CD4-positive, alpha-beta memory T cell (primary cell): ENCODE results near the gene PLIN1. TPM values are rescaled to one million over a fixed set of nuclear protein-coding genes. Genes with fewer than 3 reads are reported as not detected.
A peak's percentile ranks its signal among the peaks of the same experiment; 100 is the strongest.

Experiments
- CTCF ChIA-PET: fragments of 350-600 bp; sonication (Branson Sonifier 250); formaldehyde crosslinking; loops from one replicate; lab custom pipeline; 2021; ENCODE audit warnings: inconsistent platforms; ENCODE audit not compliant: partially characterized antibody; lab: Charles Lee
- POLR2A ChIA-PET: fragments of 350-600 bp; sonication (Branson Sonifier 250); formaldehyde crosslinking; loops from one replicate; lab custom pipeline; 2021; ENCODE audit not compliant: partially characterized antibody; lab: Charles Lee
- DNase-seq, 5 donors: peaks; one replicate each; pipeline versions ENCODE4 v3.0.0 to v3.0.0-alpha.2; 2020 to 2022; ENCODE audit warnings: mixed read lengths in 1 of 5
- H3K27ac ChIP-seq: one replicate; pipeline ENCODE4 v1.7.0; 2013; ENCODE audit warnings: low read depth, low read length
- H3K27me3 ChIP-seq: 2 replicates; pipeline ENCODE4 v1.7.0; 2013; ENCODE audit warnings: mild to moderate bottlenecking, low read length, moderate library complexity; ENCODE audit not compliant: insufficient read depth
- H3K36me3 ChIP-seq: 2 replicates; pipeline ENCODE4 v1.7.0; 2013; ENCODE audit warnings: mild to moderate bottlenecking, low read length, moderate library complexity; ENCODE audit not compliant: insufficient read depth
- H3K4me1 ChIP-seq: 2 replicates; pipeline ENCODE4 v1.7.0; 2013; ENCODE audit warnings: mild to moderate bottlenecking, low read length, moderate library complexity; ENCODE audit not compliant: insufficient read depth
- H3K4me3 ChIP-seq, 2 donors: one replicate each; pipeline ENCODE4 v1.7.0; 2013; ENCODE audit warnings: low read length in 2 of 2, mild to moderate bottlenecking in 1 of 2
- H3K9me3 ChIP-seq, 2 donors: one replicate each; pipeline ENCODE4 v1.7.0; 2013; ENCODE audit warnings: low read length in 2 of 2, control low read depth in 1 of 2; ENCODE audit not compliant: control insufficient read depth in 1 of 2
- H3K27ac Mint-ChIP-seq, 7 donors: one replicate each; pipeline ENCODE4 v1.8.0; 2020 to 2021; ENCODE audit warnings: mixed read lengths in 7 of 7, mild to moderate bottlenecking in 6 of 7, inconsistent platforms in 3 of 7, moderate library complexity in 3 of 7
- H3K27me3 Mint-ChIP-seq, 2 donors: one replicate each; pipeline ENCODE4 v1.8.0; 2020 to 2021; ENCODE audit warnings: mixed read lengths in 2 of 2
- H3K36me3 Mint-ChIP-seq, 2 donors: one replicate each; pipeline ENCODE4 v1.8.0; 2020 to 2021; ENCODE audit warnings: mixed read lengths in 2 of 2, inconsistent platforms in 1 of 2, mild to moderate bottlenecking in 1 of 2
- H3K4me1 Mint-ChIP-seq, 4 donors: one replicate each; pipeline ENCODE4 v1.8.0; 2020 to 2021; ENCODE audit warnings: mixed read lengths in 4 of 4, mild to moderate bottlenecking in 1 of 4
- H3K4me3 Mint-ChIP-seq, 8 donors: one replicate each; pipeline ENCODE4 v1.8.0; 2020 to 2021; ENCODE audit warnings: mixed read lengths in 8 of 8, mild to moderate bottlenecking in 7 of 8, moderate library complexity in 6 of 8, inconsistent platforms in 3 of 8
- H3K9me3 Mint-ChIP-seq, 8 donors: one replicate each; pipeline ENCODE4 v1.8.0; 2020 to 2021; ENCODE audit warnings: mixed read lengths in 8 of 8, mild to moderate bottlenecking in 5 of 8, inconsistent platforms in 3 of 8, moderate library complexity in 1 of 8
- intact Hi-C: fragments of 100-400 bp; cut with micrococcal nuclease; formaldehyde crosslinking; loops from one replicate; pipeline ENCODE4 v1.15.1; 2023
- polyA plus RNA-seq, 2 donors: library from polyadenylated mRNA; unstranded; fragments of 300-500 nt; fragmentation: Illumina TruSeq; gene quantifications; one replicate each; pipeline ENCODE4 v1.2.3, GENCODE V29; 2021
- total RNA-seq, 2 experiments: library from RNA; stranded (reverse); gene quantifications; one replicate each; pipeline ENCODE4 v1.2.3, GENCODE V29; 2021

PLIN1 gene
- total and polyA plus RNA-seq, 4 experiments from 2014 or later: 0.44 to 1.2 (median 0.46) TPM; not detected in 1

DNA sequence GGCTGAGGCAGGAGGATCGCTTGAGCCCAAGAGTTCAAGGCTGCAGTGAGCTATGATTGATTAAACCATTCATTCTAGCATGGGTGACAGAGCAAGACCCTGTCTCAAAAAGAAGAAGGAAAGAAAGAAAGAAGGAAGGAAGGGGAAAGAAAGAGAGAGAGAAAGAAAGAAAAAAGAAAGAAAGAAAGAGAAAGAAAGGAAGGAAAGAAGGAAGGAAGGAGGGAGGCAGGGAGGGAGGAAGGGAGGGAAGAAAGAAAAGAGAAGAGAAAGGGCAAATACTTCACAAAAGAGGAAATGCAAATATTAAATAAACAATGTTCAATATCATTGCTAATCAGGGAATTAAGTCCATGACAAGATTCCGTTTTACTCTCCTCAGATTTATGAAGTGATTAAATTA, 19.9 kb downstream of the PLIN1 start:
- Histone ChIP-seq H3K4me3 (no peak overlapping the region), H3K27ac (no peak overlapping the region), H3K36me3 (no peaks in the 10 kb centered on the region), H3K27me3 (no peaks in the 10 kb centered on the region), H3K9me3 (no peaks in the 10 kb centered on the region), H3K4me1 (peaks cover 4% of the 10 kb centered on the region)
- no peak for DNase-seq
- Mint-ChIP-seq H3K9me3 (no peaks in the 10 kb centered on the region), H3K27me3 (peaks cover 26 to 58% of the 10 kb centered on the region in 2 donors), H3K27ac (no peak overlapping the region), H3K4me1 (peaks cover 1 to 12% (median 8%) of the 10 kb centered on the region in 4 donors), H3K36me3 (peaks cover 0 to 4% of the 10 kb centered on the region in 2 donors), H3K4me3 (no peak overlapping the region)
- ChIA-PET CTCF (interaction anchor here (1.0 kb wide), 1 partner anchor 9 kb away, joined by 4 read pairs; no protein-coding TSS in a partner anchor), POLR2A (no interaction called here)
- intact Hi-C loops: no loop called here

DNA sequence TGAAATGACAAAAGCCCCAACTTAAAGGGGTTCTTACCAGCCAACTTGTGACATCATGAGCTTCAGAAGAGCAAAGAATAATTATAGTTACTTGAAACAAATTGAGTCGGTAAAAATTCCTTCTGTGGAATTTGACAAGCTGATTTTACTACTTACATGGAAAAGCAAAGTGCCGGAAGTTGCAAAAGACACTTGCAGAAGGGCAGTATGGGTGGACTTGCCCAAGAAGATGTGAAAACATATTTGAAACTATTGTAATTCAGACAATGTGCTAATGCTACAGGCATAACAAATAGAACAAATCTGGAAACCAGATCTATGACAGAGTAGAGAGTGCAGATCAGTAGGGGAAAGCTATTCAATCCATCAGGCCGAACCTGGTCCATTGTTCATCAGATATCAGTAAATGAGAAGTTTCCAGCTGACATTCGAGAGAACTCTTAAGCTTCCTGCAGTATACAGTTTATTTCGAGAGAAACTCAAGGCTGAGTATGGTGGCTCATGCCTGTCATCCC, 21.4 kb downstream of the PLIN1 start:
- H3K27me3 ChIP-seq: peaks cover 6% of the 10 kb centered on the region
- intact Hi-C loops: no loop called here
- H3K4me3 ChIP-seq: no peak overlapping the region
- Mint-ChIP-seq H3K27ac (no peak overlapping the region), H3K9me3 (no peaks in the 10 kb centered on the region), H3K27me3 (peaks cover 32 to 56% of the 10 kb centered on the region in 2 donors), H3K4me3 (no peak overlapping the region), H3K4me1 (peaks cover 0 to 14% (median 8%) of the 10 kb centered on the region in 4 donors), H3K36me3 (peaks cover 0 to 4% of the 10 kb centered on the region in 2 donors)
- DNase-seq: no peak
- H3K9me3 ChIP-seq: no peaks in the 10 kb centered on the region
- no peak overlapping the region for H3K27ac ChIP-seq
- CTCF ChIA-PET: interaction anchor here (1.8 kb wide), 1 partner anchor 13 kb away, joined by 3 read pairs; no protein-coding TSS in a partner anchor
- no peaks in the 10 kb centered on the region for H3K36me3 ChIP-seq
- POLR2A ChIA-PET: no interaction called here
- H3K4me1 ChIP-seq: peaks cover 5% of the 10 kb centered on the region

DNA sequence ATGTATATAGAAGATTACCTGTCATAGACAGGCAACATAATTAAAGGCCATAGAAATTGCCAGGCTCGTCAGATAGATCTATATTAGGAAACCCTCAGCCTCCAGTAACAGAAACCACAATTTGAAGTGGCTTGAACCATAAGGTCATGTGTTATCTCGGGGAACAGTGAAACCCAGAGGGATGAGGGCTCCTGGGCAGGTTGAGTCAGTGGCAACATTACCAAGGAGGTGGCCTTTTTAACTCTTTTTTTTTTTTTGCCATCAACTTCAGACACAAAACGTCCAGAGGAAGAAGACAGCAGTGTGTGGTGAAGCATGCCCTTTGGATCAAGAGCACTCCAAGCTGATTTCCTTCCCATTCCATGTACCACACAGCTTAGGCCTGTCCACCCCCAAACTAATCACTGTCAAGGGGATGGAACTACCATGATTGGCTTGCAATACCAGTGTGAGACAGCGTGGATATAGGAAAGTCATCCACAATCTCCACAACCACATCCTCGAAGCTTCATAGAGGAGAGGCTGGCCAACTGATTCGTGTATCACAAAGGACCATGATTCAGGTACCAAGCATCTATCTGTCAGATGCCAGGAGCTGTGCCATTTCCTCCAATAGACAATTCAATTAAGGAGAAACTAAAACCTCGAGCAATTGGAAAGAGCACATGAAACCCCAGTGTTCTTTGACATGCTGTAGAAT, 22.9 kb downstream of the PLIN1 start:
- intact Hi-C loops: no loop called here
- H3K4me3 ChIP-seq: no peak overlapping the region
- peaks cover 0 to 4% of the 10 kb centered on the region in 2 donors for H3K36me3 Mint-ChIP-seq
- no peaks in the 10 kb centered on the region for H3K9me3 ChIP-seq
- H3K4me1 Mint-ChIP-seq: peaks cover 0 to 14% (median 8%) of the 10 kb centered on the region in 4 donors
- H3K27me3 Mint-ChIP-seq: peaks cover 32 to 54% of the 10 kb centered on the region in 2 donors
- peaks cover 5% of the 10 kb centered on the region for H3K4me1 ChIP-seq
- H3K27ac ChIP-seq: no peak overlapping the region
- H3K36me3 ChIP-seq: no peaks in the 10 kb centered on the region
- H3K9me3 Mint-ChIP-seq: no peaks in the 10 kb centered on the region
- peaks cover 6% of the 10 kb centered on the region for H3K27me3 ChIP-seq
- H3K27ac Mint-ChIP-seq: no peak overlapping the region
- DNase-seq: no peak
- CTCF ChIA-PET: interaction anchor here (0.5 to 0.7 kb wide), 2 partner anchors 209 to 1614 kb away, joined by 3 read pairs; no protein-coding TSS in a partner anchor
- POLR2A ChIA-PET: no interaction called here
- H3K4me3 Mint-ChIP-seq: peak overlapping the region in 5 of 8 donors; percentile 55 to 77 (median 68)

DNA sequence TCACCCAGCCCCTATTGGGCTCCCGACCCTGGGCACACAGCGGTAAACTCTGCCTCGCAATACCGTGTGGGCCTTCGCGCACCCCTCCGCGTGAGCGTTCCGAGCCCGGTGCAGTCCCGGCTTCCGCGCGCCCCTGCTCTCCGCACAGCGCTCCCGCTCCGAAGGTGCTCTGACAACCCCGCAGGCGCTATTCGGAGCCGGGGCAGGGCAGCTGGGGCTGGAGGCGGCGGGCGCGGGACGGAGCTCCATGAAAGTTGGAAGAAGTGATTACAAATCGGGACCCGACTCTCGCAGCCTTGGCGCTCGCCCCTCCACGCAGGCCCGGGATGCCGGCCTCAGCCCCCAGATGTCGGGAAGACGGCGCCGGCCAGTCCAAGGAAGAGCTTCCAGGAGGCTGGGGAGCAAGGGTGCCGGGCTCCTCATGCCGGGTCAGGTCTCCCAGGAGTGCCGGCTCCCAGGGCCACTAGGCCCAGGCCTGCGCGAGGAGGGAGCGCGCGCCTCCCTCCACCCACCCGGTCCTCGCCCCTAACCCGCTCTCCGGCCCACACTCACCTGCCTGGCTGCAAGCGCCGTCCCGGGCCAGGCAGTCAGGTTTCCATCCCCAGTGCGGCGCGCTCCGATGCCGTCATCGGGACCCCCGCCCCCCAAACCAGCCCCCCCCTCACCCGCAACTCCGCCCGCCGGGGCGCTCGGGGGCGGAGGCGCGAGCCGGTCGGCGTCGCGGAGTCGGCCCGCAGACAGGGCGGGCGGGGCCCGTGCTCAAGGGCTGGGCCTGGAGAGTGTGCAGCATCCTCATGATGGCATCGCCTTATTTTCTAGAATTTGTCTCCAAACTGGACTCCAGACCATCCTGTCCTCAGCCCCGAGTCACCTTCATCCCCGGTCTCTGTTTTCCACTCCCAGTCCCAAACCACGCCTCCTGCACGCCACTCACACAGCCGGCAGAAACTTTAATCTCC, 24.0 kb downstream of the PLIN1 start, which contains the start of gene KIF7:
Gene KIF7, minus strand, starts transcription at position 621 of the 959 bp plus-strand sequence. CDS start 2,537 bp downstream, outside the sequence.
- no peaks in the 10 kb centered on the region for H3K9me3 ChIP-seq
- CTCF ChIA-PET: no interaction called here
- POLR2A ChIA-PET: no interaction called here
- Mint-ChIP-seq H3K27ac (peak within 1 kb of the TSS in 1 of 7 donors; percentile 77), H3K4me1 (peaks cover 0 to 14% (median 8%) of the 10 kb centered on the region in 4 donors), H3K4me3 (peak within 1 kb of the TSS; percentile 56 to 77 (median 68)), H3K36me3 (peaks cover 0 to 4% of the 10 kb centered on the region in 2 donors), H3K9me3 (no peaks in the 10 kb centered on the region), H3K27me3 (peaks cover 29 to 46% of the 10 kb centered on the region in 2 donors)
- H3K4me3 ChIP-seq: no peak within 1 kb of the TSS
- H3K27ac ChIP-seq: no peak within 1 kb of the TSS
- DNase-seq: no peak
- peaks cover 6% of the 10 kb centered on the region for H3K27me3 ChIP-seq
- intact Hi-C loops: no loop called here
- no peaks in the 10 kb centered on the region for H3K36me3 ChIP-seq
- H3K4me1 ChIP-seq: peaks cover 5% of the 10 kb centered on the region

DNA sequence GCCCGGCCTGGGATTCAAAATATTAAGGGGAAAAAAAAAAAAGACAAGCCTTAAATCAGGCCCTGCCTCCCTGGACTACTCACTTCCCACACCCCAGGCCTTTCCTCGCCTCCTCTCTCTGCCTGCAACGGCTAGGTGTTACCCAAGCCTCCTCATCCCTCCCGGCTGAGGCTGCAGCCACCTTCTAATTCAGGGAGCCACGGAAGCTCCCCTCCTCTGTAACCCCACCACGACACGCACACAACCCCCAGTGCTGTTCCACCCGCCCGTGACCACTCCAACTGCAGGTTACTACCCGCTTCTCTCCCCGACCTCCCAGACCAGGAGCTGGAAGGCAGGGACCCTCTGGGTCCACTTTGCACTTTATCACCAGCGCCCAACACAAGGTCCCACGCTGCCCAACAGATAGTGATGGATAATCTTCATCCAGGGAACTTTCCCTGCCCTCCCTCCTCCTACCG, 24.8 kb downstream of the PLIN1 start:
- H3K9me3 ChIP-seq: no peaks in the 10 kb centered on the region
- no peak for DNase-seq
- peaks cover 29 to 41% of the 10 kb centered on the region in 2 donors for H3K27me3 Mint-ChIP-seq
- intact Hi-C loops: no loop called here
- H3K27ac ChIP-seq: no peak overlapping the region
- peaks cover 0 to 4% of the 10 kb centered on the region in 2 donors for H3K36me3 Mint-ChIP-seq
- peaks cover 0 to 14% (median 8%) of the 10 kb centered on the region in 4 donors for H3K4me1 Mint-ChIP-seq
- H3K9me3 Mint-ChIP-seq: no peaks in the 10 kb centered on the region
- CTCF ChIA-PET: no interaction called here
- H3K4me3 ChIP-seq: no peak overlapping the region
- peak overlapping the region in 1 of 7 donors; percentile 77 for H3K27ac Mint-ChIP-seq
- peaks cover 5% of the 10 kb centered on the region for H3K4me1 ChIP-seq
- H3K4me3 Mint-ChIP-seq: peak overlapping the region; percentile 25 to 62 (median 52)
- peaks cover 6% of the 10 kb centered on the region for H3K27me3 ChIP-seq
- POLR2A ChIA-PET: no interaction called here
- no peaks in the 10 kb centered on the region for H3K36me3 ChIP-seq

DNA sequence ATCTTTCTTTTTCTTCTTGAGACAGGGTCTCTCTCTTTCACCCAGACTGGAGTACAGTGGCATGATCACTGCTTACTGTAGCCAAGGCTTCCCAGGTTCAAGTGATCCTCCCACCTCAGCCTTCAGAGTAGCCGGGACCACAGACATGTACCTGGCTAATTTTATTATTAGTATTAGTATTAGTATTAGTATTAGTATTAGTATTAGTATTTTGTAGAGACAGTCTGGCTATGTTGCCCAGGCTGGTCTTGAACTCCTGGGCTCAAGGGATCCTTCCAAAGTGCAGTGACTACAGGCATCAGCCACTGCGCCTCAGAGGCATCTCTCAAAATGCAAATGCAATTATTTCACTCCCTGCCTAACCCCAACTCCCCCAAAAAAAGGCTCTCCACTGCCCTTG, 25.6 kb downstream of the PLIN1 start:
- H3K27me3 Mint-ChIP-seq: peaks cover 29 to 38% of the 10 kb centered on the region in 2 donors
- Histone ChIP-seq H3K4me3 (no peak overlapping the region), H3K27me3 (peaks cover 6% of the 10 kb centered on the region), H3K4me1 (peaks cover 5% of the 10 kb centered on the region), H3K27ac (no peak overlapping the region), H3K36me3 (no peaks in the 10 kb centered on the region), H3K9me3 (no peaks in the 10 kb centered on the region)
- DNase-seq: no peak
- H3K4me3 Mint-ChIP-seq: no peak overlapping the region
- ChIA-PET POLR2A (no interaction called here), CTCF (no interaction called here)
- peaks cover 0 to 4% of the 10 kb centered on the region in 2 donors for H3K36me3 Mint-ChIP-seq
- H3K27ac Mint-ChIP-seq: no peak overlapping the region
- intact Hi-C loops: no loop called here
- peaks cover 0 to 14% (median 8%) of the 10 kb centered on the region in 4 donors for H3K4me1 Mint-ChIP-seq
- no peaks in the 10 kb centered on the region for H3K9me3 Mint-ChIP-seq
